Adipocyte (in vitro differentiated cells): ENCODE data around the gene DIMT1.

Experiments
- DNase-seq: peaks from one replicate; pipeline ENCODE4 v3.0.0-alpha.2; 2015; ENCODE audit warnings: low read depth
- H3K27me3 ChIP-seq: replicated peaks from 2 replicates; pipeline ENCODE4 v1.7.0; 2013; ENCODE audit warnings: mild to moderate bottlenecking, low read length, moderate library complexity; ENCODE audit not compliant: control insufficient read depth, insufficient read depth
- H3K36me3 ChIP-seq: 2 replicates; pipeline ENCODE4 v1.7.0; 2013; ENCODE audit warnings: low read length, mild to moderate bottlenecking, moderate library complexity; ENCODE audit not compliant: control insufficient read depth, insufficient read depth, severe bottlenecking
- H3K4me1 ChIP-seq: 2 replicates; pipeline ENCODE4 v1.7.0; 2013; ENCODE audit warnings: mild to moderate bottlenecking, low read length, moderate library complexity; ENCODE audit not compliant: control insufficient read depth, insufficient read depth
- H3K4me3 ChIP-seq: 2 replicates; pipeline ENCODE4 v1.7.0; 2013; ENCODE audit warnings: mild to moderate bottlenecking, low read length, moderate library complexity
- H3K9ac ChIP-seq: 2 replicates; pipeline ENCODE4 v1.7.0; 2013; ENCODE audit warnings: mild to moderate bottlenecking, low read length, moderate library complexity
- H3K9me3 ChIP-seq: 2 replicates; pipeline ENCODE4 v1.7.0; 2013; ENCODE audit warnings: mild to moderate bottlenecking, low read length, moderate library complexity; ENCODE audit not compliant: control insufficient read depth

Gene DIMT1

GRCh38 chr5:62403411-62404250, at the start of gene DIMT1:
DIMT1 (minus strand) TSS chr5:62403905; CDS start chr5:62403772, 133 bp downstream.
- peak; percentile 100 for DNase-seq
- H3K9ac ChIP-seq = peak within 1 kb of the TSS; percentile 96
- peak within 1 kb of the TSS; percentile 87 for H3K4me3 ChIP-seq

GRCh38 chr5:62450259-62450658, 46.6 kb upstream of the DIMT1 start:
- Histone ChIP-seq H3K4me1 (no peaks in the 10 kb centered on the region), H3K9ac (no peak overlapping the region), H3K4me3 (no peak overlapping the region), H3K9me3 (no peaks in the 10 kb centered on the region), H3K36me3 (peaks cover 24% of the 10 kb centered on the region), H3K27me3 (no peaks in the 10 kb centered on the region)
- DNase-seq = no peak

More at GRCh38 chr5:62403411-62404250, at the start of gene DIMT1:
- H3K4me1 ChIP-seq = peaks cover 16% of the 10 kb centered on the region
- no peaks in the 10 kb centered on the region for H3K27me3 ChIP-seq
- peaks cover 19% of the 10 kb centered on the region for H3K36me3 ChIP-seq
- H3K9me3 ChIP-seq = no peaks in the 10 kb centered on the region

- Histone ChIP-seq H3K4me3 (no peak overlapping the region), H3K36me3 (peaks cover 26% of the 10 kb centered on the region), H3K4me1 (no peaks in the 10 kb centered on the region), H3K9me3 (no peaks in the 10 kb centered on the region), H3K9ac (no peak overlapping the region), H3K27me3 (no peaks in the 10 kb centered on the region)
- no peak for DNase-seq
Observed at GRCh38 chr5:62448528-62448927, 44.8 kb upstream of the DIMT1 start.

- Histone ChIP-seq H3K36me3 (no peaks in the 10 kb centered on the region), H3K9ac (peak overlapping the region; percentile 76), H3K4me1 (peaks cover 43% of the 10 kb centered on the region), H3K27me3 (no peaks in the 10 kb centered on the region), H3K9me3 (no peaks in the 10 kb centered on the region), H3K4me3 (peak overlapping the region; percentile 68)
- no peak for DNase-seq
Observed at GRCh38 chr5:62432621-62433064, 28.9 kb upstream of the DIMT1 start.

GRCh38 chr5:62431735-62432620, 28.3 kb upstream of the DIMT1 start:
- no peaks in the 10 kb centered on the region for H3K27me3 ChIP-seq
- DNase-seq = no peak
- no peaks in the 10 kb centered on the region for H3K36me3 ChIP-seq
- H3K9ac ChIP-seq = peak overlapping the region; percentile 76
- peaks cover 43% of the 10 kb centered on the region for H3K4me1 ChIP-seq
- no peaks in the 10 kb centered on the region for H3K9me3 ChIP-seq
- H3K4me3 ChIP-seq = peak overlapping the region; percentile 68

GRCh38 chr5:62424763-62425162, 21.1 kb upstream of the DIMT1 start:
- Histone ChIP-seq H3K27me3 (no peaks in the 10 kb centered on the region), H3K9ac (no peak overlapping the region), H3K4me1 (peaks cover 3% of the 10 kb centered on the region), H3K36me3 (no peaks in the 10 kb centered on the region), H3K9me3 (no peaks in the 10 kb centered on the region), H3K4me3 (no peak overlapping the region)
- DNase-seq = no peak

- Histone ChIP-seq H3K36me3 (no peaks in the 10 kb centered on the region), H3K9ac (no peak overlapping the region), H3K27me3 (no peaks in the 10 kb centered on the region), H3K9me3 (no peaks in the 10 kb centered on the region), H3K4me3 (no peak overlapping the region), H3K4me1 (no peaks in the 10 kb centered on the region)
- DNase-seq = no peak
Observed at GRCh38 chr5:62421414-62421813, 17.7 kb upstream of the DIMT1 start.

- no peaks in the 10 kb centered on the region for H3K9me3 ChIP-seq
- no peaks in the 10 kb centered on the region for H3K4me1 ChIP-seq
- H3K27me3 ChIP-seq = no peaks in the 10 kb centered on the region
- no peak overlapping the region for H3K4me3 ChIP-seq
- no peak overlapping the region for H3K9ac ChIP-seq
- no peaks in the 10 kb centered on the region for H3K36me3 ChIP-seq
- no peak for DNase-seq
Observed at GRCh38 chr5:62419609-62420008, 15.9 kb upstream of the DIMT1 start.

GRCh38 chr5:62418462-62419076, 14.9 kb upstream of the DIMT1 start:
- no peaks in the 10 kb centered on the region for H3K27me3 ChIP-seq
- no peak for DNase-seq
- no peaks in the 10 kb centered on the region for H3K36me3 ChIP-seq

GRCh38 chr5:62413711-62414110, 10.0 kb upstream of the DIMT1 start:
- H3K27me3 ChIP-seq = no peaks in the 10 kb centered on the region
- peak overlapping the region; percentile 96 for H3K4me3 ChIP-seq
- no peaks in the 10 kb centered on the region for H3K36me3 ChIP-seq
- no peak for DNase-seq
- peak overlapping the region; percentile 90 for H3K9ac ChIP-seq
- peaks cover 14% of the 10 kb centered on the region for H3K4me1 ChIP-seq
- no peaks in the 10 kb centered on the region for H3K9me3 ChIP-seq

More at GRCh38 chr5:62418462-62419076, 14.9 kb upstream of the DIMT1 start:
- no peaks in the 10 kb centered on the region for H3K9me3 ChIP-seq
- no peak overlapping the region for H3K4me3 ChIP-seq
- peaks cover 5% of the 10 kb centered on the region for H3K4me1 ChIP-seq
- no peak overlapping the region for H3K9ac ChIP-seq
